K562 (cell line): Measurements from ENCODE around the gene AGPAT1. TPM values are rescaled to one million over a fixed set of nuclear protein-coding genes. Genes with fewer than 3 reads are reported as not detected.

Experiments used
- GABPB2 ChIP-seq: fragments of 250-450 bp; sonication (Bioruptor Pico); conservative IDR thresholded peaks from 2 replicates; pipeline ENCODE4 v1.5.1; 2021; ENCODE audit warnings: mild to moderate bottlenecking
- MCM3 ChIP-seq: fragments of 450-650 bp; IDR thresholded peaks from 2 replicates; pipeline ENCODE4 v1.6.1; 2016
- NCOA2 ChIP-seq, 2 experiments: fragments of 450-650 bp; IDR thresholded peaks; 2 replicates each; pipeline ENCODE4 v1.6.1; 2018; ENCODE audit warnings: mild to moderate bottlenecking in 2 of 2, moderate library complexity in 1 of 2; ENCODE audit not compliant: partially characterized antibody in 2 of 2
- PTBP1 ChIP-seq: fragments of 200-400 bp; formaldehyde crosslinking; IDR thresholded peaks from 2 replicates; pipeline ENCODE4 v1.6.1; 2017; ENCODE audit warnings: low read depth, low read length
- PURB ChIP-seq: sonication (generic); formaldehyde crosslinking; IDR thresholded peaks from 2 replicates; pipeline ENCODE4 v1.9.0; 2021; ENCODE audit warnings: low read depth, mild to moderate bottlenecking, missing genetic modification reagents
- RFX7 ChIP-seq: fragments of 250-450 bp; sonication (Bioruptor Pico); IDR thresholded peaks from 2 replicates; pipeline ENCODE4 v1.5.1; 2021; ENCODE audit warnings: mild to moderate bottlenecking
- WHSC1 ChIP-seq: IDR thresholded peaks from one replicate; pipeline ENCODE4 v1.6.1; 2012; ENCODE audit warnings: low read length, control low read depth, inconsistent platforms
- ZNF511 ChIP-seq: sonication (generic); formaldehyde crosslinking; IDR thresholded peaks from 2 replicates; pipeline ENCODE4 v1.8.0; 2022; ENCODE audit warnings: mild to moderate bottlenecking, missing genetic modification reagents
- polyA plus RNA-seq, 8 experiments: library from polyadenylated mRNA; depleted of rRNA in 4 of 8; stranded (reverse) in 5 of 8; unstranded in 3 of 8; fragments of >200 nt; fragmentation: Nextera tagmentation in 2 of 8; fragmentation: Illumina TruSeq in 1 of 8; extraction: Ambion mirVana in 2 of 8; extraction: Trizol in 1 of 8; gene quantifications; 2 replicates each; pipeline versions ENCODE4 v1.2.1 to v1.2.3, GENCODE V29; 2011 to 2014; ENCODE audit warnings: inconsistent platforms in 1 of 8, missing spikeins in 1 of 8
- total RNA-seq, 7 experiments: library from RNA; depleted of rRNA in 6 of 7; stranded (reverse); fragments of >200 nt in 6 of 7; fragmentation: Illumina TruSeq in 2 of 7; extraction: Trizol in 2 of 7; gene quantifications; 2 replicates each; pipeline versions ENCODE4 v1.2.1 to v1.2.3, GENCODE V29; 2011 to 2021; ENCODE audit warnings: low replicate concordance in 1 of 7
- TF ChIP-seq, protein P1 (sequence below): sonication (generic); formaldehyde crosslinking; IDR thresholded peaks from 2 replicates; pipeline ENCODE4 v1.8.0; 2022; ENCODE audit warnings: mild to moderate bottlenecking, missing genetic modification reagents
- TF ChIP-seq, protein P2 (sequence below): fragments of 450-650 bp; IDR thresholded peaks from 2 replicates; pipeline ENCODE4 v1.6.1; 2016; ENCODE audit warnings: mild to moderate bottlenecking, moderate library complexity

AGPAT1 gene
- total and polyA plus RNA-seq, 9 of the 15 experiments (the other 6 are each of a cell fraction or from before 2014, with no cell fraction given): 37.9 to 176 (median 69.4) TPM

- TF ChIP-seq, protein P1, sequence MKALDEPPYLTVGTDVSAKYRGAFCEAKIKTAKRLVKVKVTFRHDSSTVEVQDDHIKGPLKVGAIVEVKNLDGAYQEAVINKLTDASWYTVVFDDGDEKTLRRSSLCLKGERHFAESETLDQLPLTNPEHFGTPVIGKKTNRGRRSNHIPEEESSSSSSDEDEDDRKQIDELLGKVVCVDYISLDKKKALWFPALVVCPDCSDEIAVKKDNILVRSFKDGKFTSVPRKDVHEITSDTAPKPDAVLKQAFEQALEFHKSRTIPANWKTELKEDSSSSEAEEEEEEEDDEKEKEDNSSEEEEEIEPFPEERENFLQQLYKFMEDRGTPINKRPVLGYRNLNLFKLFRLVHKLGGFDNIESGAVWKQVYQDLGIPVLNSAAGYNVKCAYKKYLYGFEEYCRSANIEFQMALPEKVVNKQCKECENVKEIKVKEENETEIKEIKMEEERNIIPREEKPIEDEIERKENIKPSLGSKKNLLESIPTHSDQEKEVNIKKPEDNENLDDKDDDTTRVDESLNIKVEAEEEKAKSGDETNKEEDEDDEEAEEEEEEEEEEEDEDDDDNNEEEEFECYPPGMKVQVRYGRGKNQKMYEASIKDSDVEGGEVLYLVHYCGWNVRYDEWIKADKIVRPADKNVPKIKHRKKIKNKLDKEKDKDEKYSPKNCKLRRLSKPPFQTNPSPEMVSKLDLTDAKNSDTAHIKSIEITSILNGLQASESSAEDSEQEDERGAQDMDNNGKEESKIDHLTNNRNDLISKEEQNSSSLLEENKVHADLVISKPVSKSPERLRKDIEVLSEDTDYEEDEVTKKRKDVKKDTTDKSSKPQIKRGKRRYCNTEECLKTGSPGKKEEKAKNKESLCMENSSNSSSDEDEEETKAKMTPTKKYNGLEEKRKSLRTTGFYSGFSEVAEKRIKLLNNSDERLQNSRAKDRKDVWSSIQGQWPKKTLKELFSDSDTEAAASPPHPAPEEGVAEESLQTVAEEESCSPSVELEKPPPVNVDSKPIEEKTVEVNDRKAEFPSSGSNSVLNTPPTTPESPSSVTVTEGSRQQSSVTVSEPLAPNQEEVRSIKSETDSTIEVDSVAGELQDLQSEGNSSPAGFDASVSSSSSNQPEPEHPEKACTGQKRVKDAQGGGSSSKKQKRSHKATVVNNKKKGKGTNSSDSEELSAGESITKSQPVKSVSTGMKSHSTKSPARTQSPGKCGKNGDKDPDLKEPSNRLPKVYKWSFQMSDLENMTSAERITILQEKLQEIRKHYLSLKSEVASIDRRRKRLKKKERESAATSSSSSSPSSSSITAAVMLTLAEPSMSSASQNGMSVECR (CRISPR knock-in tag): peak; percentile 81
- TF ChIP-seq RFX7 (CRISPR knock-in tag): no peak
- no peak for TF ChIP-seq PTBP1
- no peak for TF ChIP-seq NCOA2 (IDR thresholded peaks at IDR 0.05; ENCODE audit: partially characterized antibody in 2 of 2)
- no peak for TF ChIP-seq MCM3
- no peak for TF ChIP-seq GABPB2 (CRISPR knock-in tag)
- no peak; the same call in none of the 2 replicates for TF ChIP-seq ZNF511 (CRISPR knock-in tag)
- TF ChIP-seq WHSC1: no peak
- TF ChIP-seq, protein P2, sequence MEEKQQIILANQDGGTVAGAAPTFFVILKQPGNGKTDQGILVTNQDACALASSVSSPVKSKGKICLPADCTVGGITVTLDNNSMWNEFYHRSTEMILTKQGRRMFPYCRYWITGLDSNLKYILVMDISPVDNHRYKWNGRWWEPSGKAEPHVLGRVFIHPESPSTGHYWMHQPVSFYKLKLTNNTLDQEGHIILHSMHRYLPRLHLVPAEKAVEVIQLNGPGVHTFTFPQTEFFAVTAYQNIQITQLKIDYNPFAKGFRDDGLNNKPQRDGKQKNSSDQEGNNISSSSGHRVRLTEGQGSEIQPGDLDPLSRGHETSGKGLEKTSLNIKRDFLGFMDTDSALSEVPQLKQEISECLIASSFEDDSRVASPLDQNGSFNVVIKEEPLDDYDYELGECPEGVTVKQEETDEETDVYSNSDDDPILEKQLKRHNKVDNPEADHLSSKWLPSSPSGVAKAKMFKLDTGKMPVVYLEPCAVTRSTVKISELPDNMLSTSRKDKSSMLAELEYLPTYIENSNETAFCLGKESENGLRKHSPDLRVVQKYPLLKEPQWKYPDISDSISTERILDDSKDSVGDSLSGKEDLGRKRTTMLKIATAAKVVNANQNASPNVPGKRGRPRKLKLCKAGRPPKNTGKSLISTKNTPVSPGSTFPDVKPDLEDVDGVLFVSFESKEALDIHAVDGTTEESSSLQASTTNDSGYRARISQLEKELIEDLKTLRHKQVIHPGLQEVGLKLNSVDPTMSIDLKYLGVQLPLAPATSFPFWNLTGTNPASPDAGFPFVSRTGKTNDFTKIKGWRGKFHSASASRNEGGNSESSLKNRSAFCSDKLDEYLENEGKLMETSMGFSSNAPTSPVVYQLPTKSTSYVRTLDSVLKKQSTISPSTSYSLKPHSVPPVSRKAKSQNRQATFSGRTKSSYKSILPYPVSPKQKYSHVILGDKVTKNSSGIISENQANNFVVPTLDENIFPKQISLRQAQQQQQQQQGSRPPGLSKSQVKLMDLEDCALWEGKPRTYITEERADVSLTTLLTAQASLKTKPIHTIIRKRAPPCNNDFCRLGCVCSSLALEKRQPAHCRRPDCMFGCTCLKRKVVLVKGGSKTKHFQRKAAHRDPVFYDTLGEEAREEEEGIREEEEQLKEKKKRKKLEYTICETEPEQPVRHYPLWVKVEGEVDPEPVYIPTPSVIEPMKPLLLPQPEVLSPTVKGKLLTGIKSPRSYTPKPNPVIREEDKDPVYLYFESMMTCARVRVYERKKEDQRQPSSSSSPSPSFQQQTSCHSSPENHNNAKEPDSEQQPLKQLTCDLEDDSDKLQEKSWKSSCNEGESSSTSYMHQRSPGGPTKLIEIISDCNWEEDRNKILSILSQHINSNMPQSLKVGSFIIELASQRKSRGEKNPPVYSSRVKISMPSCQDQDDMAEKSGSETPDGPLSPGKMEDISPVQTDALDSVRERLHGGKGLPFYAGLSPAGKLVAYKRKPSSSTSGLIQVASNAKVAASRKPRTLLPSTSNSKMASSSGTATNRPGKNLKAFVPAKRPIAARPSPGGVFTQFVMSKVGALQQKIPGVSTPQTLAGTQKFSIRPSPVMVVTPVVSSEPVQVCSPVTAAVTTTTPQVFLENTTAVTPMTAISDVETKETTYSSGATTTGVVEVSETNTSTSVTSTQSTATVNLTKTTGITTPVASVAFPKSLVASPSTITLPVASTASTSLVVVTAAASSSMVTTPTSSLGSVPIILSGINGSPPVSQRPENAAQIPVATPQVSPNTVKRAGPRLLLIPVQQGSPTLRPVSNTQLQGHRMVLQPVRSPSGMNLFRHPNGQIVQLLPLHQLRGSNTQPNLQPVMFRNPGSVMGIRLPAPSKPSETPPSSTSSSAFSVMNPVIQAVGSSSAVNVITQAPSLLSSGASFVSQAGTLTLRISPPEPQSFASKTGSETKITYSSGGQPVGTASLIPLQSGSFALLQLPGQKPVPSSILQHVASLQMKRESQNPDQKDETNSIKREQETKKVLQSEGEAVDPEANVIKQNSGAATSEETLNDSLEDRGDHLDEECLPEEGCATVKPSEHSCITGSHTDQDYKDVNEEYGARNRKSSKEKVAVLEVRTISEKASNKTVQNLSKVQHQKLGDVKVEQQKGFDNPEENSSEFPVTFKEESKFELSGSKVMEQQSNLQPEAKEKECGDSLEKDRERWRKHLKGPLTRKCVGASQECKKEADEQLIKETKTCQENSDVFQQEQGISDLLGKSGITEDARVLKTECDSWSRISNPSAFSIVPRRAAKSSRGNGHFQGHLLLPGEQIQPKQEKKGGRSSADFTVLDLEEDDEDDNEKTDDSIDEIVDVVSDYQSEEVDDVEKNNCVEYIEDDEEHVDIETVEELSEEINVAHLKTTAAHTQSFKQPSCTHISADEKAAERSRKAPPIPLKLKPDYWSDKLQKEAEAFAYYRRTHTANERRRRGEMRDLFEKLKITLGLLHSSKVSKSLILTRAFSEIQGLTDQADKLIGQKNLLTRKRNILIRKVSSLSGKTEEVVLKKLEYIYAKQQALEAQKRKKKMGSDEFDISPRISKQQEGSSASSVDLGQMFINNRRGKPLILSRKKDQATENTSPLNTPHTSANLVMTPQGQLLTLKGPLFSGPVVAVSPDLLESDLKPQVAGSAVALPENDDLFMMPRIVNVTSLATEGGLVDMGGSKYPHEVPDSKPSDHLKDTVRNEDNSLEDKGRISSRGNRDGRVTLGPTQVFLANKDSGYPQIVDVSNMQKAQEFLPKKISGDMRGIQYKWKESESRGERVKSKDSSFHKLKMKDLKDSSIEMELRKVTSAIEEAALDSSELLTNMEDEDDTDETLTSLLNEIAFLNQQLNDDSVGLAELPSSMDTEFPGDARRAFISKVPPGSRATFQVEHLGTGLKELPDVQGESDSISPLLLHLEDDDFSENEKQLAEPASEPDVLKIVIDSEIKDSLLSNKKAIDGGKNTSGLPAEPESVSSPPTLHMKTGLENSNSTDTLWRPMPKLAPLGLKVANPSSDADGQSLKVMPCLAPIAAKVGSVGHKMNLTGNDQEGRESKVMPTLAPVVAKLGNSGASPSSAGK: peak; percentile 80
- TF ChIP-seq PURB (CRISPR knock-in tag): no peak
Observed at GRCh38 chr6:32154514-32155161, 21.2 kb downstream of the AGPAT1 start (continued).
